BJ (cell line): ENCODE measurements around the gene ITGA1. TPM values are rescaled to one million over a fixed set of nuclear protein-coding genes. Genes with fewer than 3 reads are reported as not detected.

Source experiments
- CTCF ChIA-PET: fragments of 350-600 bp; formaldehyde crosslinking; extraction: SDS; loops from one replicate; lab custom pipeline; 2021; ENCODE audit warnings: antibody characterized with exemption, inconsistent platforms; lab: Yijun Ruan, JAX
- POLR2A ChIA-PET: fragments of 300-600 bp; sonication (Branson Sonifier 250); formaldehyde crosslinking; extraction: SDS; loops from one replicate; lab custom pipeline; 2021; ENCODE audit warnings: antibody characterized with exemption; lab: Charles Lee
- DNase-seq: peaks from one replicate; pipeline ENCODE4 v3.0.0-alpha.2; 2011; ENCODE audit warnings: low read depth
- H3K27me3 ChIP-seq: 2 replicates; pipeline ENCODE4 v1.6.0; 2011; ENCODE audit warnings: low read length; ENCODE audit not compliant: control insufficient read depth, insufficient read depth
- H3K36me3 ChIP-seq: 2 replicates; pipeline ENCODE4 v1.5.1; 2011; ENCODE audit warnings: low read length; ENCODE audit not compliant: control insufficient read depth, insufficient read depth
- H3K4me3 ChIP-seq: 2 replicates; pipeline ENCODE4 v1.5.1; 2011; ENCODE audit warnings: low read depth, mild to moderate bottlenecking, control low read depth, low read length
- polyA minus RNA-seq: library from RNA; depleted of rRNA, polyadenylated mRNA; stranded (reverse); fragments of >200 nt; gene quantifications from 2 replicates; pipeline ENCODE4 v1.2.3, GENCODE V29; 2011; rRNA and poly(A)+ RNA removed
- polyA plus RNA-seq: library from polyadenylated mRNA; depleted of rRNA; stranded (reverse); fragments of >200 nt; gene quantifications from 2 replicates; pipeline ENCODE4 v1.2.3, GENCODE V29; 2011; rRNA removed
- TF ChIP-seq, protein P1 (sequence below): IDR thresholded peaks from 2 replicates; pipeline ENCODE4 v1.5.1; 2011; ENCODE audit warnings: low read depth, mild to moderate bottlenecking, control low read depth, inconsistent platforms, low read length, moderate library complexity; ENCODE audit not compliant: insufficient read depth

ITGA1 gene
- 35.2 and 53.0 TPM in 2 replicates for polyA plus RNA-seq
- polyA minus RNA-seq: 46.4 and 47.1 TPM in 2 replicates

DNA sequence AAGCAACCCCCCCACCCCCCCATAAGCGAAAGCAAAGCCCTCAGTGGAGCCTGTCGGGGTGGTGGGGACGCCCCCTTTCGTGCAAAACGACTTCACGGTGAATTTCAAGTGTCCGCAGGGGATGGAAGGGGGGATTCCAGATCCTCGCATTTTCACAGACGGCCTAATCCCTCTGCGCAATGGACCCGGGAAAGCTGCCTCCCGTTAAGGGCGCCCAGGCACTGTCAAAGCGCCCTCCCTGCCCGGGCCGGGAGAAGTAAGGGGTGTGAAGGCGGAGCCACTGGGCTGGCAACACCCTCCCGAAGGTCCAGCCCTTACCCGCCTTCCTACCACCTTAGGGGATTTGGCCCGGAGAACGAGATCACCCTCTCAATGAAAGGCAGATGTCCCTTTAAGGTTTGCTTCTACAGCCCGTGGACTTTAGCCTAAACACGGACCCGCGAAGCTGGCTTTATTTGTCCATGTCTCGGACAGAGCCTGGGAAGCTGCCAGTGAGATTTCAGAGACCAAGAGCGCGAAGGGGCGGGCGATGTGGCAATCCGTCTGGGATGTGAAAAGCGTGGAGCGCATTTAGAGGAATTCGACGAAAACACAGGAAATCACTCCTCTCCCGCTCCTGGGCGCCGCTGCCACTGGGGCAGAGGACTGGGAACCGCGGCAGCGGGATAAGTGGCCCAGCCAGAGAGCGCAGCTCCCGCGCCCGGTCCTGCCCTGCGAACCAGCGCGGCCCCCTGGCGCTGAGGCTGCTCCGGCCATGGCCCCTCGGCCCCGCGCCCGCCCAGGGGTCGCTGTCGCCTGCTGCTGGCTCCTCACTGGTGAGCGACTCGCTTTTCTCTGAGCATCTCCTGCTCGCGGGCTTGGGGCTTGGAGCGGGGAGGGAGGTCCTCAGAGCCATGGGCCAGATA lies at the start of gene ITGA1, which contains the start of gene PELO:
Gene ITGA1 (plus strand): TSS at position 317 of the 905 bp plus-strand sequence. CDS start 438 bp downstream, at position 755.
Gene PELO (plus strand): TSS at position 317 of the 905 bp plus-strand sequence. CDS start 12,479 bp downstream, outside the sequence.
- ChIA-PET CTCF (interaction anchor here (0.7 to 1.6 kb wide), 15 partner anchors 9 to 311 kb away, joined by 3 to 13 read pairs (median 4); no protein-coding TSS in a partner anchor), POLR2A (interaction anchor here (0.6 kb wide), 1 partner anchor 132 kb away, joined by 3 read pairs; no protein-coding TSS in a partner anchor)
- Histone ChIP-seq H3K36me3 (no peaks in the 10 kb centered on the region), H3K4me3 (peak within 1 kb of the TSS; percentile 57), H3K27me3 (no peaks in the 10 kb centered on the region)
- no peak for DNase-seq
- TF ChIP-seq, protein P1, sequence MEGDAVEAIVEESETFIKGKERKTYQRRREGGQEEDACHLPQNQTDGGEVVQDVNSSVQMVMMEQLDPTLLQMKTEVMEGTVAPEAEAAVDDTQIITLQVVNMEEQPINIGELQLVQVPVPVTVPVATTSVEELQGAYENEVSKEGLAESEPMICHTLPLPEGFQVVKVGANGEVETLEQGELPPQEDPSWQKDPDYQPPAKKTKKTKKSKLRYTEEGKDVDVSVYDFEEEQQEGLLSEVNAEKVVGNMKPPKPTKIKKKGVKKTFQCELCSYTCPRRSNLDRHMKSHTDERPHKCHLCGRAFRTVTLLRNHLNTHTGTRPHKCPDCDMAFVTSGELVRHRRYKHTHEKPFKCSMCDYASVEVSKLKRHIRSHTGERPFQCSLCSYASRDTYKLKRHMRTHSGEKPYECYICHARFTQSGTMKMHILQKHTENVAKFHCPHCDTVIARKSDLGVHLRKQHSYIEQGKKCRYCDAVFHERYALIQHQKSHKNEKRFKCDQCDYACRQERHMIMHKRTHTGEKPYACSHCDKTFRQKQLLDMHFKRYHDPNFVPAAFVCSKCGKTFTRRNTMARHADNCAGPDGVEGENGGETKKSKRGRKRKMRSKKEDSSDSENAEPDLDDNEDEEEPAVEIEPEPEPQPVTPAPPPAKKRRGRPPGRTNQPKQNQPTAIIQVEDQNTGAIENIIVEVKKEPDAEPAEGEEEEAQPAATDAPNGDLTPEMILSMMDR: peak; percentile 26; the same call in 1 of the 2 replicates

DNA sequence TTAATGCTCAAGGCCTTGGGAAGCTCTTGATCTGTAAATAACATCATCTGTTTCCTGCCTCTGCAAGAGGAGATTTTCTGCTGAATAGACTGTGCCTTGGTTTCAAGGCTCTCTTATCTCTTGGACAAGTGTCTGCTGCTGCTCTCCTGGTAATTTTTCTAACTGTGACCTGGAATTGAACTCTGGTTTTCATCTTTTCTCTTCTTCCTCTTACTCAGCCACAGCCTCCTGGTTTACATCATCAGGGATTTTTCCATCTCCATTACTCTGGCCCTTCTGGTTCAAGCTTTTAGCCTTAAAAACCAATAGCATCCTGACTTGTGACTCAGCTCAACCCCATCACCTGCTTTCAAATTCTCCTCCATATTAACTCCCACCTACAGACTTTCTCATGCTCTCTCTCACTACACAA lies 49.6 kb upstream of the ITGA1 start:
- Histone ChIP-seq H3K4me3 (no peak overlapping the region), H3K27me3 (no peaks in the 10 kb centered on the region), H3K36me3 (no peaks in the 10 kb centered on the region)
- CTCF ChIA-PET: interaction anchor here (1.2 to 1.3 kb wide), 2 partner anchors 11 to 16 kb away, joined by 3 read pairs; no protein-coding TSS in a partner anchor
- POLR2A ChIA-PET: no interaction called here
- DNase-seq: no peak
- TF ChIP-seq, protein P1: no peak

DNA sequence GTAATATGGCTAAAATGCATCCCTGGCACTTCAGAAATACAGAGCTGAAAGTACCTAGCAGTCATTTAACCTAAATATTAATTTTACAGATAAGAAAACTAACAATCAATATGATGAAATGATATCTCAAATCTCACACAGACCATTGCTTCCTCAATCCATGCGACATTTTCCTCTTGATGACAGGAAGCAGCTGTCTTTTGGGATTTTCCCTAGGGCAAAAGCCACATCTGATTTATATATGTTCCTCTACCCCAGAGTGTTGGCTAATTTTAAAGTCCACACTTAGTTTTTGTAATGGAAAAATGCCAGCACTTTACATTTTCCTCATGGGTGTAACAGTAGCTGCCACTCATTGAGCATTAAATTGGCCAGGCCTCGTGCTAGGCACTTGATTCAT lies 47.7 kb upstream of the ITGA1 start:
- DNase-seq: no peak
- Histone ChIP-seq H3K4me3 (no peak overlapping the region), H3K27me3 (no peaks in the 10 kb centered on the region), H3K36me3 (no peaks in the 10 kb centered on the region)
- TF ChIP-seq, protein P1: no peak
- ChIA-PET POLR2A (no interaction called here), CTCF (no interaction called here)

DNA sequence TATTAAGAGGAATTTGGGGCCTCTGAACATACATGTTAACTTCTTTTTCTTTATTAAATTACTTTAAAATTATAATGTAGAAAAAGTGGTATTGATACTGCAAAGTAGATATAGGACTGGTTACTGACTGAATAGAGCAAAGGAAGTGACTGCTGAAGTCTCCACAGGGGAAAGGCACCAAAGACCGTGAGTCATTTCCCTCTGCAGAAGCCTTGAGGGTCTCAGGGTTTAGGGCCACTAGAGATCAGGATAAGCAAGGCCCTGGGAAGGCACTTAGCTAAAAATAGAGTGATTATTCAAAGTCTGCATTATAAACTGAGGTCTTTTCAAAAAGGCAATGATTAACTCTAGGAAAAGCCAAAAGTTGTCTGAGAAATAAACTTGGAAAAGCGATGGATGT lies 44.7 kb upstream of the ITGA1 start:
- no peaks in the 10 kb centered on the region for H3K27me3 ChIP-seq
- ChIA-PET CTCF (no interaction called here), POLR2A (no interaction called here)
- H3K4me3 ChIP-seq: no peak overlapping the region
- TF ChIP-seq, protein P1: no peak
- DNase-seq: no peak
- no peaks in the 10 kb centered on the region for H3K36me3 ChIP-seq

DNA sequence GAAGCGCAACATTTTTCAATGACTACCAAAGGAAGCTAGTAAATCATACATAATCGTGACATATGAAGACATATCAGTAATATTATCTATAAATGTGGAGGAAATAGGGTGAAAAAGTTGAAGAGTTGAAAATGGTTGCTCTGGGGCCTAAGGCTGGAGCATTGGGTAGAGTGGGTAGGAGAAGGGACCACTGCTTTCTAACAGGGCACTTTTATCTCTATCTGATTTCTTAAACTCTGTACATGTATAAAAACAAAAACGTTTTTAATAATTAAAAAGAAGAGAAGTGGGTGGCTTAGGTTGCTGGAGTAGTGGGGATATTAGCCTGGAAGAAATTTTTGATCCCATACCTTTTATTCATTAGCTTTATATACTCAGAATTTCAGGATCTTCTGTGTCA lies 44.2 kb upstream of the ITGA1 start:
- TF ChIP-seq, protein P1: no peak
- H3K36me3 ChIP-seq: no peaks in the 10 kb centered on the region
- no peaks in the 10 kb centered on the region for H3K27me3 ChIP-seq
- H3K4me3 ChIP-seq: no peak overlapping the region
- POLR2A ChIA-PET: no interaction called here
- CTCF ChIA-PET: no interaction called here
- DNase-seq: no peak
